PC-9 (cell line): ENCODE results near the gene BCL11B. TPM values are rescaled to one million over a fixed set of nuclear protein-coding genes. Genes with fewer than 3 reads are reported as not detected.

ENCODE experiments used
- BruUV-seq: library from RNA; stranded (reverse); fragments of 400-500 nt; replicated peaks from 2 replicates; lab custom pipeline; 2021; lab: Mats Ljungman, UMichigan
- CTCF ChIA-PET: fragments of 300-600 bp; sonication (Branson Sonifier 250); formaldehyde crosslinking; loops from one replicate; lab custom pipeline; 2022; ENCODE audit warnings: antibody characterized with exemption; lab: Charles Lee
- POLR2A ChIA-PET: fragments of 300-600 bp; sonication (Branson Sonifier 250); formaldehyde crosslinking; loops from one replicate; lab custom pipeline; 2022; ENCODE audit warnings: antibody characterized with exemption; ENCODE audit not compliant: unreplicated experiment; lab: Charles Lee
- DNase-seq, 2 experiments: peaks; one replicate each; pipeline versions ENCODE4 v3.0.0 to v3.0.0-alpha.2; 2015 to 2022; ENCODE audit warnings: mixed read lengths in 1 of 2
- H2AFZ ChIP-seq: fragments of 200-600 bp; sonication (generic); 2 replicates; pipeline ENCODE4 v1.8.1; 2017; ENCODE audit warnings: antibody characterized with exemption
- H3F3A ChIP-seq: fragments of 200-600 bp; sonication (generic); 2 replicates; pipeline ENCODE4 v1.8.1; 2017; ENCODE audit warnings: antibody characterized with exemption, mild to moderate bottlenecking, low read depth; ENCODE audit not compliant: insufficient read depth
- H3K27ac ChIP-seq: fragments of 200-600 bp; sonication (generic); 2 replicates; pipeline ENCODE4 v1.6.1; 2016; ENCODE audit warnings: mixed run types
- H3K27me3 ChIP-seq: fragments of 200-600 bp; sonication (generic); 2 replicates; pipeline ENCODE4 v1.6.1; 2016; ENCODE audit warnings: low read depth, mixed run types; ENCODE audit not compliant: insufficient read depth
- H3K36me3 ChIP-seq: fragments of 200-600 bp; sonication (generic); 2 replicates; pipeline ENCODE4 v1.6.1; 2016; ENCODE audit warnings: low read depth, mixed run types
- H3K4me1 ChIP-seq: fragments of 200-600 bp; sonication (generic); replicated peaks from 2 replicates; pipeline ENCODE4 v1.6.1; 2016; ENCODE audit warnings: mixed run types; ENCODE audit not compliant: insufficient read depth
- H3K4me2 ChIP-seq: fragments of 200-600 bp; sonication (generic); 2 replicates; pipeline ENCODE4 v1.6.1; 2017; ENCODE audit warnings: mixed run types
- H3K4me3 ChIP-seq: fragments of 200-600 bp; sonication (generic); 2 replicates; pipeline ENCODE4 v1.6.1; 2016; ENCODE audit warnings: mixed run types
- H3K79me2 ChIP-seq: fragments of 200-600 bp; sonication (generic); 2 replicates; pipeline ENCODE4 v1.6.1; 2017; ENCODE audit warnings: low read depth, mixed run types
- H3K9me2 ChIP-seq: fragments of 200-600 bp; sonication (generic); 2 replicates; pipeline ENCODE4 v1.8.1; 2017; ENCODE audit warnings: mild to moderate bottlenecking; ENCODE audit not compliant: insufficient read depth
- H3K9me3 ChIP-seq: fragments of 200-600 bp; sonication (generic); 2 replicates; pipeline ENCODE4 v1.8.1; 2016; ENCODE audit warnings: low read depth; ENCODE audit not compliant: insufficient read depth
- H4K20me1 ChIP-seq: fragments of 200-600 bp; sonication (generic); 2 replicates; pipeline ENCODE4 v1.8.1; 2017; ENCODE audit not compliant: insufficient read depth
- CTCF ChIP-seq: fragments of 200-600 bp; sonication (generic); conservative IDR thresholded peaks from 2 replicates; pipeline ENCODE4 v1.6.1; 2017; ENCODE audit warnings: mixed run types, antibody characterized with exemption, mild to moderate bottlenecking, moderate library complexity
- EZH2 ChIP-seq: fragments of 200-600 bp; sonication (generic); IDR thresholded peaks from 2 replicates; pipeline ENCODE4 v1.8.0; 2017; ENCODE audit warnings: antibody characterized with exemption, low read depth
- intact Hi-C: fragments of 100-400 bp; cut with micrococcal nuclease; formaldehyde crosslinking; loops from one replicate; pipeline ENCODE4 v1.10.0; 2022; ENCODE audit not compliant: unreplicated experiment
- total RNA-seq: library from RNA; stranded (reverse); gene quantifications from 2 replicates; pipeline ENCODE4 v1.2.3, GENCODE V29; 2021

The BCL11B gene
- total RNA-seq, 1 experiment from 2014 or later: not detected

GRCh38 chr14:99129211-99129696 lies 142.7 kb downstream of the BCL11B start:
- no peak for DNase-seq
- Histone ChIP-seq H3K4me1 (no peaks in the 10 kb centered on the region), H2AFZ (no peak overlapping the region), H4K20me1 (no peaks in the 10 kb centered on the region), H3K4me3 (no peak overlapping the region), H3K9me2 (no peaks in the 10 kb centered on the region), H3K4me2 (no peak overlapping the region), H3K36me3 (no peaks in the 10 kb centered on the region), H3F3A (no peaks in the 10 kb centered on the region), H3K9me3 (no peaks in the 10 kb centered on the region), H3K27ac (no peak overlapping the region), H3K27me3 (peaks cover 41% of the 10 kb centered on the region), H3K79me2 (no peaks in the 10 kb centered on the region)
- TF ChIP-seq EZH2 (no peak), CTCF (no peak)
- intact Hi-C loops: no loop called here
- no TSS peak for BruUV-seq
- POLR2A ChIA-PET: no interaction called here
- CTCF ChIA-PET: no interaction called here

DNA sequence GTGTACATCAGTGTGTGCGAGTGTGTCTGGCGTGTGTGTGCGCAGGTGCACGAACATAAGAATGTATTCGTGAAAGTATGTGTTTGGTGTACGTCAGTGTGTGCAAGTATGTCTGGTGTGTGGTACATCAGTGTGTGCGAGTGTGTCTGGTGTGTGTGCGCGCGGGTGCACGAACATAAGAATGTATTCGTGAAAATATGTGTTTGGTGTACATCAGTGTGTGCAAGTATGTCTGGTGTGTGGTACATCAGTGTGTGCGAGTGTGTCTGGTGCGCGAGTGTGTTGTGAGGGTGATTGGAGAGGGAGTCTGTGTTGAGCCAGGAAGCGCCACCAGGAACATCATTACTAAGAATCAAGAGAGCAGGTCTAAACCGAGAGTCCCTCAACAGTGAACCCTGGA lies 143.8 kb downstream of the BCL11B start:
- TF ChIP-seq CTCF (no peak), EZH2 (no peak)
- Histone ChIP-seq H3K79me2 (no peaks in the 10 kb centered on the region), H4K20me1 (no peaks in the 10 kb centered on the region), H3K9me3 (no peaks in the 10 kb centered on the region), H3F3A (no peaks in the 10 kb centered on the region), H3K27ac (no peak overlapping the region), H3K4me2 (no peak overlapping the region), H3K36me3 (no peaks in the 10 kb centered on the region), H3K9me2 (no peaks in the 10 kb centered on the region), H3K4me3 (no peak overlapping the region), H2AFZ (no peak overlapping the region), H3K4me1 (no peaks in the 10 kb centered on the region), H3K27me3 (peaks cover 37% of the 10 kb centered on the region)
- no TSS peak for BruUV-seq
- no peak for DNase-seq
- CTCF ChIA-PET: no interaction called here
- POLR2A ChIA-PET: no interaction called here
- intact Hi-C loops: no loop called here

- Histone ChIP-seq H3K9me3 (no peaks in the 10 kb centered on the region), H3K4me1 (no peaks in the 10 kb centered on the region), H3K4me3 (no peak overlapping the region), H4K20me1 (no peaks in the 10 kb centered on the region), H3F3A (no peaks in the 10 kb centered on the region), H3K36me3 (no peaks in the 10 kb centered on the region), H2AFZ (no peak overlapping the region), H3K27ac (no peak overlapping the region), H3K9me2 (no peaks in the 10 kb centered on the region), H3K27me3 (peaks cover 33% of the 10 kb centered on the region), H3K4me2 (no peak overlapping the region), H3K79me2 (no peaks in the 10 kb centered on the region)
- no peak for DNase-seq
- TF ChIP-seq EZH2 (no peak), CTCF (no peak)
- BruUV-seq: no TSS peak
- CTCF ChIA-PET: no interaction called here
- intact Hi-C loops: no loop called here
- POLR2A ChIA-PET: no interaction called here
These were observed 144.3 kb downstream of the BCL11B start for GRCh38 chr14:99127651-99128167.
